ENCODE data around the gene CHRNA1.

CHRNA1 gene

DNA sequence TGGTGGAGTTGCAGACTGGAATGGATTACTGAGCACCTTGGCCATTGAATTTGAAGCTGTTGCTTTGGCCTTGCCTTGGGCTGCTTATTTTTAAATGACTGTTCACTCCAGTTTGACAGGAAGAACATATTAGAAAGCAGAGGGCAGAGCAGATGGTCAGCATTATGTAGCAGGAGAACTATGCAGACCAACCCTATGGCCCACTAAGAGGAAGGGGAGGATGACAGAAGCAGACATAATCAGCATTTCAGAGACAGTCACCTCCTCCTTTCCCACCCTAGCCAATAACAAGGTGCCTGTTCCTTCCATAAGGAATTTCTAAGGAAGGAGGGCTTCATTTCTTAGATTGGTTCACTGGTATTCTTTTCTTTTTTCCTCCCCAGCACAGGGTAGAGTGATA lies 2.4 kb downstream of the CHRNA1 start:
- DNase-seq (ENCODE audit: low read depth in 1 of 2, low spot score in 1 of 2) = no peak

GRCh38 chr2:174760845-174761473 lies 3.3 kb downstream of the CHRNA1 start:
- DNase-seq (ENCODE audit: low read depth in 1 of 2, low spot score in 1 of 2) = no peak

DNA sequence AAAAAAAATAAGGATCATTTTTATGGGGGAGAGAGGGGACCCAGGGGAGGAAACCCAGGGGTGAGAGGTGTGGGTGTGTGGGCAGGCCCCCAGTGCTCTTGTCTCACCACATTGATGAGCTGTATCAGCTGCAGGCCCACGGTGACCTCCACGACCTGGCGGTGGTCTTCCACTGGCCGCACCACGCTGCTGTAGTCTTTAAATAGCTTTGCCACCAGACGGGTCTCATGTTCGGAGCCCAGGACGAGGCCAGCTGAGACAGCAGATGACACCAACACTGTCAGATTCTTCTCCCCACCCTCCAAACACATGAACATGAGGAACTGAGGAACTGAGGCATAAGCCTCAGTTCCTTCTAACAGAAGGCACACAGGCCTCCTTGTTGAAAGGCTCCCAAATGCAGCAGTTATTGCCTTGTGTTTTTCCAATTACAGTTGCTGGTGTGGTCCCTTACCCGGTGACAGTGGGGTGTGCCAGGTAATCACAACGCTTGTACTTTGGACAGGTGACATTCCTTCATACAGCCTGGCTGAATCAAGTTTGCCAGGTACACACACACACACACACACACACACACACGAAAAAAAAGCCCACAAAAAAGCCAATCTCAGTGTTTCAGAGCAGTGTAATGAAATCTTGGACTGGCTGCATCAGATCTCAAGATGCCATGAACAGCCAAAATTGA lies 4.7 kb downstream of the CHRNA1 start:
- no peak for DNase-seq (ENCODE audit: low read depth in 1 of 2, low spot score in 1 of 2)

GRCh38 chr2:174756743-174757142 lies 7.5 kb downstream of the CHRNA1 start:
- DNase-seq (ENCODE audit: low read depth in 1 of 2, low spot score in 1 of 2) = no peak

GRCh38 chr2:174753038-174753633 lies 11.1 kb downstream of the CHRNA1 start:
- no peak for DNase-seq (ENCODE audit: low read depth in 1 of 2, low spot score in 1 of 2)

GRCh38 chr2:174752403-174753037 lies 11.8 kb downstream of the CHRNA1 start:
- no peak for DNase-seq (ENCODE audit: low read depth in 1 of 2, low spot score in 1 of 2)

GRCh38 chr2:174750923-174751441 lies 13.3 kb downstream of the CHRNA1 start:
- no peak for DNase-seq (ENCODE audit: low read depth in 1 of 2, low spot score in 1 of 2)

DNA sequence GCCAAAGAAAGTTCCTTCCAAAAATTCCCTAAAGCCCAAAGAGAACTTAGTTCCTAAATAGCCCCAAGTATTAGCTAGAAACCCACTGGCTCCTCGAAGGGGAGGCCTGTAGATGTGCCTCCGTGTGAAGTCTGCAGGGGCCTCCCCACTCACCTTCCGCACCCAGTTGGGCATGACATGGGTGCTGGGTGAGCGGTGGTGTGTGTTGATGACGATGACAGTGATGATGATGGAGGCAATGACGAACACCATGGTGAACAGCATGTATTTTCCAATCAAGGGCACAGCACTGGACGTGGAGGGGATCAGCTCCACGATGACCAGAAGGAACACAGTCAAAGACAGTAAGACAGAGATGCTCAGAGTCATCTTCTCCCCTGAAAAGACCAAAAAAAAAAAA lies 14.5 kb downstream of the CHRNA1 start:
- DNase-seq (ENCODE audit: low read depth in 1 of 2, low spot score in 1 of 2) = no peak

DNA sequence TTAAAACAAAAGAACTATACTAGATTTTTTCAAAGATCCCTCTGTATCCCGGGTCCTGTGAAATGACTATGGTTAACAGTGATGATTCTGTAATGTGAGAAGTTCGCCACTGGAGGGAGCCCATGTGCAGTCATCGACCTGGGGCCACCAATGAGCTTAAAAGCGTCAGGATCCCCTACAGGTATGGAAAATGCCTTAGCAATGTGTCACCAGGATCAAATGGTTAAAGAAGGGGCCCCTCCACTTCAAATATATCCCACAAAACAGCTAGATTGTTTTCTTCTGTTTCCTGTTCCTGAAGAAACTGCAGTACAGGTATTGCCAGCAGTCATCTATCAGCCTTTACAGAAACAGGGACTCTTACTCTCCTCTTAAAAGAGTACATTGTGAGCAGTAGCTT lies 15.3 kb downstream of the CHRNA1 start:
- DNase-seq (ENCODE audit: low read depth in 1 of 2, low spot score in 1 of 2) = peak; percentile 28 to 43

DNA sequence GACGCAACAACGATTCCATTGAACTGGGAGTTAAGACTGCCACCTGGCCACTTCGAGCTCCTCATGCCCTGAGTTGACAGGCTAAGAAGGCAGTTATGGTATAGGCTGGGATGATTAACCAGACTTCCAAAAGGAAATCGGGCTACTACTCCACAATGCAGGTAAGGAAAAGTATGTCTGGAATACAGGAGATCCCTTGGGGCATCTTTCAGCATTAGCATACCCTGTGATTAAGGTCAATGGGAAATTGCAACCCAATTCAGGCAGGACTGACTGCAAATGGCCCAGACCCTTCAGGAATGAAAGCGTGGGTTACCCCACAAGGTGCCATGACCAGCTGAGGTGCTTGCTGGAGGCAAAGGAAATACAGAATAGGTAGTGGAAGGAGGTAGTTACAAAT lies 19.1 kb downstream of the CHRNA1 start:
- DNase-seq (ENCODE audit: low read depth in 1 of 2, low spot score in 1 of 2) = no peak

- DNase-seq (ENCODE audit: low read depth in 1 of 2, low spot score in 1 of 2) = no peak
These were observed 20.2 kb downstream of the CHRNA1 start for GRCh38 chr2:174744111-174744510.

DNA sequence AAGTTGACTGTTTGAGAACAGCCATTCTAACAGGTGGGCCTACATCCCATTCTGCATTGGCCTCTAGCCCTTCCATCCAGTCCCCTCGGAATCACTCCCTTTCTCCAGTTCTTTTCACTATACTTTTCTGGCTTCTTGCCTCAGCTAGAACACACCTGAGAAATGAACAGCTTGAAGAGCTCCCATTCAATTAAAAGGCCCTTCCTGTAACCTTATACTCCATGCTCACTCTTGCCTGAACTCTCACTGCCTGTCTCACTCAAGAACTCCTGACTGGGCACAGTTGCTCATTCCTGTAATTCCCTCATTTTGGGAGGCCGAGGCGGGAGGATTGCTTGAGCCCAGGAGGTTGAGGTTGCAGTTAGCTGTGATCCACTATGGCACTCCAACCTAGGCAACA lies 23.6 kb downstream of the CHRNA1 start:
- DNase-seq (ENCODE audit: low read depth in 1 of 2, low spot score in 1 of 2) = no peak

DNA sequence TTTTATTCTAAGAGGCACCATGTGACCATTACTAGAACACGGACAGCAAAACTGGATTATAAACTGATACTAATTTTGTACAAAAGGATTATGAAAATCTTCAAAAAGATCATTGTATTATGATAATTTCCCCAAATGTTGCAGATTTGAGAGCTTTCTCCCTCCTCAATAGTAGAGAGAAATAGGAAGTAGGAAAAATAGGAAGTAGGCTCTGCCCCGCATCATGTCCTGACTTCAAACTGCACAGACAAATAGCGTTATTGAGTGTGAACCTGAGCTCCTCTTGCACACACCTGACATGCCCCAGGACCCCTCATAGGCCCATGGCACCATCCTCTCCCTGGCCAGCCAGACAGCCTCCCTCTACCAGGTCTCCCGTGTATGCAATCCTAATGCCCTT lies 25.4 kb downstream of the CHRNA1 start:
- no peak for DNase-seq (ENCODE audit: low read depth in 1 of 2, low spot score in 1 of 2)

- no peak for DNase-seq (ENCODE audit: low read depth in 1 of 2, low spot score in 1 of 2)
These were observed 32.7 kb downstream of the CHRNA1 start for GRCh38 chr2:174731546-174731945.

GRCh38 chr2:174730698-174731018 lies 33.6 kb downstream of the CHRNA1 start:
- DNase-seq (ENCODE audit: low read depth in 1 of 2, low spot score in 1 of 2) = no peak

- peak in 1 of 2 donors; percentile 27 for DNase-seq (ENCODE audit: low read depth in 1 of 2, low spot score in 1 of 2)
These were observed 34.2 kb downstream of the CHRNA1 start for GRCh38 chr2:174729797-174730697.

GRCh38 chr2:174728096-174728495 lies 36.2 kb downstream of the CHRNA1 start:
- DNase-seq (ENCODE audit: low read depth in 1 of 2, low spot score in 1 of 2) = no peak

GRCh38 chr2:174726212-174726611 lies 38.1 kb downstream of the CHRNA1 start:
- no peak for DNase-seq (ENCODE audit: low read depth in 1 of 2, low spot score in 1 of 2)

GRCh38 chr2:174722942-174723592 lies 41.2 kb downstream of the CHRNA1 start:
- DNase-seq (ENCODE audit: low read depth in 1 of 2, low spot score in 1 of 2) = no peak

GRCh38 chr2:174719016-174719415 lies 45.3 kb downstream of the CHRNA1 start:
- no peak for DNase-seq (ENCODE audit: low read depth in 1 of 2, low spot score in 1 of 2)

- DNase-seq (ENCODE audit: low read depth in 1 of 2, low spot score in 1 of 2) = no peak
These were observed 45.7 kb downstream of the CHRNA1 start for GRCh38 chr2:174718591-174718990.
